ENCODE results near the gene ASAH2.

DNA sequence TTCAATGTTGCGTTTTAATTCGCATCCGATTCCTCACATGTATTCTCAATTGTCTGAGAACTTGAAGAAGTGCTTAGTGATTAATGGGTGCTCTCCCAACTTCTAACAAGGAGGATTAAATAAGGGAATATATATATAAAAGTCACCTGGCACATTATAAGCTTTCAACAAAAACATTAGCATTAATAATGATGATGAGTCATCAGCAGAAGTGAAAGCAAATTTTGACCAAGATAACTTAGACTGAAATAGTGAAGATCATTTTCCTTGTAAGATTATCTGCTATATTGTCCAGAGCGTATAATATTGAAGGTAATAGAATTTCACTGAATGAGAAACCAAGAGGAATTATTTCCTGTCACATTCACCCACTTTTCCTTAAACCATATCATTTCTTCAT is 8.5 kb downstream of the ASAH2 start:
- TF ChIP-seq CREB1 (IDR thresholded peaks at IDR 0.05; ENCODE audit: low read depth) (no peak), EGR1 (IDR thresholded peaks at IDR 0.05) (no peak), MAX (IDR thresholded peaks at IDR 0.05) (no peak), YY1 (IDR thresholded peaks at IDR 0.05; ENCODE audit: low read depth) (no peak), TAF1 (IDR thresholded peaks at IDR 0.05; ENCODE audit: low read depth) (no peak), CEBPB (IDR thresholded peaks at IDR 0.05) (no peak), RAD21 (IDR thresholded peaks at IDR 0.05; ENCODE audit: low read depth) (no peak), EP300 (IDR thresholded peaks at IDR 0.05; ENCODE audit: borderline replicate concordance) (no peak)
